Epithelial cell of proximal tubule (primary cell): ENCODE measurements around the gene FURIN. TPM values are rescaled to one million over a fixed set of nuclear protein-coding genes. Genes with fewer than 3 reads are reported as not detected.
A peak's percentile ranks its signal among the peaks of the same experiment; 100 is the strongest.

ENCODE experiments used
- DNase-seq: peaks from one replicate; pipeline ENCODE4 v3.0.0-alpha.2; 2011; ENCODE audit warnings: low read depth
- H3K4me3 ChIP-seq: 2 replicates; pipeline ENCODE4 v1.5.1; 2011; ENCODE audit warnings: low read depth, mild to moderate bottlenecking, low read length
- total RNA-seq: library from RNA; depleted of rRNA; stranded (reverse); fragments of >200 nt; gene quantifications from 2 replicates; pipeline ENCODE4 v1.2.3, GENCODE V29; 2015
- TF ChIP-seq, protein P1 (sequence below): conservative IDR thresholded peaks from 2 replicates; pipeline ENCODE4 v1.5.1; 2012; ENCODE audit warnings: low read depth, mild to moderate bottlenecking, low read length

The FURIN gene
- total RNA-seq, 1 donor from 2014 or later = 91.0 TPM

DNA sequence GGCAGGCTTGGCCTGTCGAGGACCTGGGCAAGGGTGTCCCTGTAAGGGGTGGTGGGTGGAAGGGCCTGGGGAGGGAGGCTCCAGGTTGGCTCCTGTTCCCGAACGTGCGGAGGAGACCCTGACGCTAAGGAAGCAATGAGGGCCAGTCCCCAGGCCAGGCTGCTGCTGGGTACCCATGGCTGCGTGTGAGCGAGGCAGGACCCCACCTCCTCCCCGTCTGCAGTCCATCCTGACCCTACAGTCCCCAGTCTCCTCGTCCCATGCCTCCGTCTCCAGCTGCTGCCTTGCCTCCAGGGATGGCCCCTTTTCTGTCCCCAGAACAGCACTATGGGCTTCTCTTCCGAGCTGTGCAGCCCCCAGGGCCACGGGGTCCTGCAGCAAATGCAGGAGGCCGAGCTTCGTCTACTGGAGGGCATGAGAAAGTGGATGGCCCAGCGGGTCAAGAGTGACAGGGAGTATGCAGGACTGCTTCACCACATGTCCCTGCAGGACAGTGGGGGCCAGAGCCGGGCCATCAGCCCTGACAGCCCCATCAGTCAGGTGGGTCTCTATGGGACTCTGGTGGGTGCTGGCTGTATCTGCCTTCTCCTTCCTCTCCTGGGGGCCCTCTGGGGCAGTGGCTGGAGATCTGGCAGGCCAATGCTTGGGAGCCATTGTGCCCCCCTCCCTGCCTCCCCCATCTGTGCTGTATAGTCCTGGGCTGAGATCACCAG is 16.5 kb downstream of the FURIN start:
- H3K4me3 ChIP-seq = peak overlapping the region; percentile 33
- TF ChIP-seq, protein P1, sequence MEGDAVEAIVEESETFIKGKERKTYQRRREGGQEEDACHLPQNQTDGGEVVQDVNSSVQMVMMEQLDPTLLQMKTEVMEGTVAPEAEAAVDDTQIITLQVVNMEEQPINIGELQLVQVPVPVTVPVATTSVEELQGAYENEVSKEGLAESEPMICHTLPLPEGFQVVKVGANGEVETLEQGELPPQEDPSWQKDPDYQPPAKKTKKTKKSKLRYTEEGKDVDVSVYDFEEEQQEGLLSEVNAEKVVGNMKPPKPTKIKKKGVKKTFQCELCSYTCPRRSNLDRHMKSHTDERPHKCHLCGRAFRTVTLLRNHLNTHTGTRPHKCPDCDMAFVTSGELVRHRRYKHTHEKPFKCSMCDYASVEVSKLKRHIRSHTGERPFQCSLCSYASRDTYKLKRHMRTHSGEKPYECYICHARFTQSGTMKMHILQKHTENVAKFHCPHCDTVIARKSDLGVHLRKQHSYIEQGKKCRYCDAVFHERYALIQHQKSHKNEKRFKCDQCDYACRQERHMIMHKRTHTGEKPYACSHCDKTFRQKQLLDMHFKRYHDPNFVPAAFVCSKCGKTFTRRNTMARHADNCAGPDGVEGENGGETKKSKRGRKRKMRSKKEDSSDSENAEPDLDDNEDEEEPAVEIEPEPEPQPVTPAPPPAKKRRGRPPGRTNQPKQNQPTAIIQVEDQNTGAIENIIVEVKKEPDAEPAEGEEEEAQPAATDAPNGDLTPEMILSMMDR = no peak

DNA sequence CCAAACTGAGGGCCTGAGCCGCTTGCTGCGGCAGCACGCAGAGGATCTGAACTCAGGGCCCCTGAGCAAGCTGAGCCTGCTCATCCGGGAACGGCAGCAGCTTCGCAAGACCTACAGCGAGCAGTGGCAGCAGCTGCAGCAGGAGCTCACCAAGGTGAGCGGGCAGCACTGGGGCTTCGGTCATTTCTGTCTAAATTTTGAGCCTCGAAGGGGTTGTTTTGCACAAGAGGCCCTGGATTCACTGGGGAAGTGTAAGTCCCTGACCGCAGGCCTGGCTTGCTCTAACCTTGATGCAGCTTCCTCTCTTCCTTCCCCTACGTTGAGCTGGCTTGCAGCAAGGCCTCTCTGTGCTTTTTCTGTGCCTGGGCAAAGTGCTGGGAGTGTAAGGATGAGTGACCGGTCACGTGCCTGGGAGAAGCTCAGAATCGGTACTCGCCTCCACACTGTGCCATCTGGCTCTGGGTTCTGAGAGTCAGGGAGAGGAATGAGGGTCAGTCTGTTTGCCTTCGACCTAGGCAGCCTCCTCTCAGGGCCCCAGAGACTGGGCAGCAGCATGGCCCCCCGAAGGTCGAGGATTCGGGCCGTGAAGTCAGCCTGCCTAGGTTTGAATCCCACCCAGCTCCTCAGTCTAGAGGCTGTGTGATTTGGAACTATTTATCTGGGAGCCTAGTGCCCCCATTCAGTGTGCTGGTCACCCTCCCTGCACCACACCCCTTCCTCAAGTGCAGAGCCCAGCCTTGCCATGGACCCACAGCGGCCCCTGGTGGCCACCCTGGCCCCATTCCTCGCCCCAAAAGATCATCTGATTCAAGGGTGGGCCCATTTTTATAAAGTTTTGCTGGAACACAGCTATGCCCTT is 17.3 kb downstream of the FURIN start:
- H3K4me3 ChIP-seq = no peak overlapping the region
- TF ChIP-seq, protein P1 = peak; percentile 100
- DNase-seq = no peak

More for the DNA sequence above, 16.5 kb downstream of the FURIN start:
- no peak for DNase-seq

DNA sequence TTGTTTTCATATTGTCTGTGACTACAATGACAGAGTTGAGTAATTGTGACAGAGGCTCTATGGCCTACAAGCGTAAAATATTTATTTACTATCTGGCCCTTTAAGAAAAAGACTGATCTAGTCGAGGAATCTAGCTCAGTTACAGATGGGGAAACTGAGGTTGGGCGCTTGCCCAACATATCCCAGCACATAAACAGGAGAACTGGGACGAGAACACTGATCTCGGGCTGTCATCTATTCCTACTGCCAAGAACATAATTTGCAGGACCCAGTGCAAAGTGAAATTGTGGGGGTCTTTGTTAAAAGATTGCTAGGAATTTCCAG is 17.9 kb downstream of the FURIN start:
- no peak overlapping the region for H3K4me3 ChIP-seq
- TF ChIP-seq, protein P1 = no peak
- DNase-seq = no peak

DNA sequence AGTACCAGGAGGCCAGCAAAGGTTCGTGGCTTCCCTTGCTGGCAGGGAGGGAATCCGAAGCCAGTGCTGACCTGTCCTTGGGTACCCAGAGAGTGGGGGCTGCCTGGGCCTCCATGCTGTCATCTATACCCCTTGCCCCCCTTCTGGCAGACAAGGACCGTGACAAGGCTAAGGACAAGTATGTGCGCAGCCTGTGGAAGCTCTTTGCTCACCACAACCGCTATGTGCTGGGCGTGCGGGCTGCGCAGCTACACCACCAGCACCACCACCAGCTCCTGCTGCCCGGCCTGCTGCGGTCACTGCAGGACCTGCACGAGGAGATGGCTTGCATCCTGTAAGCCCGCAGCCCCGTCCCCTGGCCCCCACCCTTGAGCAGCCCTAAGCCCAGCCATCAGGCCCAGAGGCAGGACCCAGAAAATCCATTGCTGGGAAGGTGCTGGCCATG is 18.7 kb downstream of the FURIN start:
- no peak overlapping the region for H3K4me3 ChIP-seq
- TF ChIP-seq, protein P1 = no peak
- DNase-seq = no peak

DNA sequence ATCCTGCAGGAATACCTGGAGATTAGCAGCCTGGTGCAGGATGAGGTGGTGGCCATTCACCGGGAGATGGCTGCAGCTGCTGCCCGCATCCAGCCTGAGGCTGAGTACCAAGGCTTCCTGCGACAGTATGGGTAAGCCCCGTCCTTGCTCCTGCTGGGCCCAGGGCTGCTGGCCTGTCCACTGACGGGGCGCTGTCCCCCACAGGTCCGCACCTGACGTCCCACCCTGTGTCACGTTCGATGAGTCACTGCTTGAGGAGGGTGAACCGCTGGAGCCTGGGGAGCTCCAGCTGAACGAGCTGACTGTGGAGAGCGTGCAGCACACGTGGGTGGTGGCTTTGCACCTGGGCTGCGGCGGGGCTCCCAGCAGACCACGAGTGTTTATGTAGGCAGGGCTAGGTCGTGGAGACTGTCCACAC is 20.9 kb downstream of the FURIN start:
- no peak overlapping the region for H3K4me3 ChIP-seq
- DNase-seq = no peak
- TF ChIP-seq, protein P1 = no peak

DNA sequence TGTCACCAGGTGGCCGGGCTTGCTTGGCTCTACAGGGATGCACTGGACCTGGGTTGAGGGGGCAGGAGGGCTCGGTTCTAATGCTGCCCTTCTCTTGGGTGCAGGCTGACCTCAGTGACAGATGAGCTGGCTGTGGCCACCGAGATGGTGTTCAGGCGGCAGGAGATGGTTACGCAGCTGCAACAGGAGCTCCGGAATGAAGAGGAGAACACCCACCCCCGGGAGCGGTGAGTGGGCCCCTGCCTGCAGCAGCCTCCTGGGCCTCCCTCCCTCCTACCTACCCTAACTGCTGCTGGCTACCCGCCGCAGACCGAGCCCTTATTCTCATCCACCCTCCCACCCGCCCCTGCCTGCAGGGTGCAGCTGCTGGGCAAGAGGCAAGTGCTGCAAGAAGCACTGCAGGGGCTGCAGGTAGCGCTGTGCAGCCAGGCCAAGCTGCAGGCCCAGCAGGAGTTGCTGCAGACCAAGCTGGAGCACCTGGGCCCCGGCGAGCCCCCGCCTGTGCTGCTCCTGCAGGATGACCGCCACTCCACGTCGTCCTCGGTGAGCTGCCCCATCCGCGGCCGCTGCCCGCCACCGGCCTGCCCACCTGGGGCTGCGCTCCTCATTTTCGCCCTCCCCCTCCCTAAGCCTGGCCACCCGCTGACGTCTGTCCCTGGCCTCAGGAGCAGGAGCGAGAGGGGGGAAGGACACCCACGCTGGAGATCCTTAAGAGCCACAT is 21.5 kb downstream of the FURIN start:
- no peak for DNase-seq
- TF ChIP-seq, protein P1 = no peak
- H3K4me3 ChIP-seq = no peak overlapping the region
